Smooth muscle cell of the brain vasculature (primary cell): ENCODE results near the gene CCDC80.
A peak's percentile ranks its signal among the peaks of the same experiment; 100 is the strongest.
"Not testable (repeated sequence)": the region's sequence is repeated elsewhere in the genome, so short reads cannot be mapped to it uniquely, and the experiment has no call there.

Experiments used
- DNase-seq: peaks from one replicate; pipeline ENCODE4 v3.0.0-alpha.2; 2012; ENCODE audit warnings: low read depth, low spot score

Gene CCDC80

DNA sequence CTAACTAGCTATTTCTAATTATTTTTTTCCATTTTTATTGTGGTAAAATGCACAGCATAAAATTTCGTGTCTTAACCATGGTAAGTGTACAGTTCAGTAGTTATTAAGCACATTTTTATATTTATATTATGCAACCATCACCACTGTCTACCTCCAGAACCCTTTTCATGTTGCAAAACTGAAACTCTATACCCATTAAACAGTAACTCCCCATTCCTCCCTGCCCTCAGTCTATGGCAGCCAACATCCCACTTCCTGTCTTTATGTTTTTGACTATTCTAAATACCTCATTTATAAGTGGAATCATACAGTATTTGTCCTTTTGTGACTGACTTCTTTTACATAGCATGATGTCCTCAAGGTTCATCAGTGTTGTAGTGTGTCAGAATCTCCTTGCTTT is 53.6 kb downstream of the CCDC80 start:
- DNase-seq, result no peak

- DNase-seq, result no peak
Measured at GRCh38 chr3:112585782-112586181, 55.2 kb downstream of the CCDC80 start.

GRCh38 chr3:112583105-112583504 is 57.8 kb downstream of the CCDC80 start:
- DNase-seq, result no peak

GRCh38 chr3:112582244-112582874 is 58.6 kb downstream of the CCDC80 start:
- no peak for DNase-seq

DNA sequence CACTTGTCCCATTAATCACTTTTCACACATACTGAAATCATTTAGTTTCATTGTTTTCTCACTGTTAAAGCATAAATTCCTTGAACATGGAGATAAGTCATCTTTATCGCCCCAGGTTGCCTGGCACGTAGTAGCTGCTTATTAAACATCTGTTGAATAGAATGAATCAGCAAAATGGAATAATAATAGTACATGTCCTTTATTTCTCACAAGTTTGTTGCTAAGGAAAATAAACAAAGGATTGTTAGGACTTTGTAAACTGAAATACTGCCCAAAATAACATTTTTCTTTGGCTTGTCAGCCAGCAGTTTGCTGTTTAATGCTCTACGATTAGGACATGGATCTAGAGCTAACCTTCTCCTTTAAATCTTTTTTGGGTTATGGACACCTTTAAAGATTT is 61.2 kb downstream of the CCDC80 start:
- no peak for DNase-seq

DNA sequence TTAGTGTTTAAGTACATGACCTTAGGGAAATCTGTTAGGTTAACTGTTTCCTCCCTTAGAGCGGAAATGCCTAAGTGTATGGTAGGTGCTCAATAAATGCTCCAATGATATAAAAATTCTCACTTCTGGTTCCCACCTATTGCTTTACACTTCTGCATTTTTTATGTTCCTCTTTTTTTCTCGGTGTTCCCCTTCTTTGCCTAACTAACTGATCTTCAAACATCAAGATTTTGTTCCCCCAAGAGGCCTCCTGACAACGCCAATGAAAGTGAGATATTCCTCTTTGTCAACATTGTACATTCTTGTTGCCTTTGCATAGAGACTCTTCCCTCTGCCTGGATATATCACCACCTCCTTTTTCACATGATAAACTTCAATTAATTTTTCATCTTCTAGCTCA is 61.7 kb downstream of the CCDC80 start:
- DNase-seq, result no peak

GRCh38 chr3:112572701-112573100 is 68.2 kb downstream of the CCDC80 start:
- no peak for DNase-seq

DNA sequence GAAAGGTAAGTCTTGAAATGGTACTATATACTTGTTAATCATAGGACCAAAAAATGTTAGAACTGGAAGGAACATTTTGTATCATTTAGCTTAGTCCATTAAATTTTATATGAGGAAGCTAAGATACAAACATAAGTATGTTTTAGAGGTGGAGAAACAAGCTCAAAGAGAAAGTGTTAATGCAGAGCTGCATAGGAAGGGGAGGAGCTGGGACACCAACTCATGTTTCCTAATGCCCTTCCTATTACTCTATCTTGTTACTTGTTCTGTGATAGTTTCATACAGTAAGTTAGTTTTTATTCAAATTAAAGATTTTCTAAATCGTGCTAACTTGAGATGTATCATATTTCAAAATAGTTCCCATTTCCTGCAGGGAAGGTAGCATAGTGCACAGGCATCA is 71.7 kb downstream of the CCDC80 start:
- no peak for DNase-seq

GRCh38 chr3:112568642-112569041 is 72.3 kb downstream of the CCDC80 start:
- no peak for DNase-seq

- no peak for DNase-seq
Measured at GRCh38 chr3:112564940-112565305, 76.0 kb downstream of the CCDC80 start.

- DNase-seq, result not testable (repeated sequence)
Measured at GRCh38 chr3:112564247-112564939, 76.5 kb downstream of the CCDC80 start.

DNA sequence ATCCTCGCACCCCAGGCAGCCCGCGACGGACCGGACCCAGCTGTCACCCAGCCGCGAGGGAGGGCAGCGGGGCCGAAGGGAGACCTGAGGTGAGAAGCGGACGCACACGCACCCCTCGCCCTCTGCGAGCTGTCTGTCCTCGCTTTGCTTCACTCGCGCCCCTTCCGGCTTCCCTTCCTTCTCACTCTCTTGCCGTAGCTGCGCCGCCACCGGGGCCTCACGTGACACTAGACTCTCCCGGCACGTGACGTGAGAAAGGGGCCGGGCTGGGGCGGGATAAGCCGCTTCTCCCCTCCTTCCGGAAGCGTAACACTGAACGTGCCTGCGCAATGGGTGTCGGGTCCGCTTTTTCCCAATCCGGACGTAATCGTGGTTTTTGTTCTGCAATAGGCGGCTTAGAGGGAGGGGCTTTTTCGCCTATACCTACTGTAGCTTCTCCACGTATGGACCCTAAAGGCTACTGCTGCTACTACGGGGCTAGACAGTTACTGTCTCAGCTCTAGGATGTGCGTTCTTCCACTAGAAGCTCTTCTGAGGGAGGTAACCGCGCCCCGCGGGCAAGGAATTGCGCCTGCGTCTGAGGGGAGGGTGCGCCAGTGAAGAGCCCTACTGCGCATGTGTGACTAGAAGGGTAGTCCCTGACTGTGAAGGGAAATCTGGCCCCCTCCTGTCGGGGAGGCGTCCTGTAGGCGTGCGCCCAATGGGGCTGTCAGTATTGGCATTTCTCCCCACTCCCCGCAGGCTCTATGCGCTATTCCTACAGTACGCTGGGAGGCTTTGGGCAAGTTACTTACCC is 79.0 kb downstream of the CCDC80 start, which contains the start of the genes ATG3 and SLC35A5:
TSS of gene ATG3 (minus strand) at position 229 of the 796 bp plus-strand sequence. CDS start 434 bp downstream, outside the sequence.
TSS of gene SLC35A5 (plus strand) at position 312 of the 796 bp plus-strand sequence. CDS start 1,359 bp downstream, outside the sequence.
- peak; percentile 96 for DNase-seq

- DNase-seq, result no peak
Measured at GRCh38 chr3:112561484-112561733, 79.5 kb downstream of the CCDC80 start.

GRCh38 chr3:112560721-112561483 is 80.0 kb downstream of the CCDC80 start:
- DNase-seq, result peak; percentile 70

DNA sequence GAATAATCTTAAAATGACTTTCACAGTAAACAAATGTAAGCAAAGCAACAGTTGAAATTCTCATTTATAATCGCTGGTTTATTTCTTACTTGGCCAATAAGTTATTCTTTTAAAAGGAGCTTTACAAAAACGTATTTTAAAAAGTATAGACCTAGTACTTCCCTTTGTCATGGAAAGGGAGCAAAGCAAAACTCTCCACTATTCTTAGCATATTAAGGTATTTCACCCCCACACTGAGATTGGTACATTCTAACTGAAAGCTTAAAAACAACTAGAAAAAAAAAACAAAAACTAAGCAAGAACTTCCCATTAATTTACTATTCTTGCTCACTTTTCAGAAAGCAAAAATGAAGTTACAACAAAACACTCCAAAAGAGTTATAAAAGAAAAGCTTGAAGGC is 80.6 kb downstream of the CCDC80 start:
- DNase-seq, result no peak

GRCh38 chr3:112557976-112558375 is 83.0 kb downstream of the CCDC80 start:
- no peak for DNase-seq

DNA sequence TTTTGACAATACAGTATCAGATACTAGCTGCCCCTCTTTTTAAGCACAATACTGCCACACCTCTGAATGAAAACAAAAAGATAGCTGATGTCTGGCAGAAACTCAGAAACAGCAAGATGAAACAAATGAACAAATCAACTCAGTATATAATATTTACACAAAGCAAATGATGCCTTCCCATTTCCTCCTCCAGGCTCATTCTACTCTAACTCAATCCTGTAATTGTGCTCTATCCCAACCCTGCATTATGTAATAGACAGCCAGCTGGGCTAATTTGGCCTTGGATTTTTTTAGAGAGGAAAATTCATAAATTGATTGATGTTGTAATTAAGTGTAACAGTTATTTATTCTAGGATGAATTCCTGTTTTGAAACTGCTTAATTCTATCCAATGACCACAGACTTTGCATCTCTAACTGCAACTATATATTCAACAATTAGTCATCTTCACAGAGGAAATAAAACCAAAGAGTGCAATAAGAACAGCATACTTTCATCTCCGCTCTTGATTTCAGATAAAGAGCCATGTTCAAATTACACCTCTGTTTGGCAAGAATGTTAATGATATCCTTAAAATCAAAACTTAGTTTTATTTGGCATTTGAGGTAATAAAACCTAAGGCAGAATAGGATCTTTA is 85.3 kb downstream of the CCDC80 start:
- DNase-seq, result no peak

GRCh38 chr3:112550859-112551258 is 90.1 kb downstream of the CCDC80 start:
- DNase-seq, result no peak
